ENCODE measurements around the gene COL25A1. TPM values are rescaled to one million over a fixed set of nuclear protein-coding genes. Genes with fewer than 3 reads are reported as not detected.
"Not testable (repeated sequence)": the region's sequence is repeated elsewhere in the genome, so short reads cannot be mapped to it uniquely, and the experiment has no call there.

Gene COL25A1
- total RNA-seq, 2 experiments from 2014 or later, result not detected

DNA sequence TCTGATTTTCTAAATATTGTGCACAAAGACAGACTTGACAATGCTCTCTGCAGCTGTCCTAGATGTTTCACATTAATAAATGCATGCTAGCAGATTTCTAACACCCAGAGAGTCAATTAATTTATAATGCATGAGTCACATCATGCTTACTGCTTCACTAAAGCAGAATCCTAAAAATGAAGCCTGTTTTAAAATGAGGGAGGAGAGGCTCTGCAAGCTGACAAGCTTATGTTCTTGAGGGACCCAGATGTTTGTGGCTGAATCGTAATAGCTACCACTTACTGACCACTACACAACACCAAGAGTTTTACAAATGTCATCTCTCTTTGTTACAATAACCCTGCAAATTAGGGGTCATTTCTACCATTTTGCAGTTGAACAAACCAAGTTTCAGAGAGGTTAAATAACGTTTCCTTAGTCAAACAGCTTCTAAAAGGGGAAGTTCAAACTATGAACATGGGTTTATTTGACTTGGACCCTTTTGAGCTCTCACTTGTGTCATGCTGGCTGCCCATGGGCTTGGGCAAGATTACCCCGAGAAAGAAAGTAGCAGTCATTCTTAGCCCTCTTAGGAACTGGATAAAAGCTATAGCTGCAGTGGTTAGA, 276.9 kb downstream of the COL25A1 start:
- CTCF ChIA-PET, result no interaction called here
- POLR2A ChIA-PET, result no interaction called here

- ChIA-PET CTCF (no interaction called here), POLR2A (no interaction called here)
Measured at GRCh38 chr4:109022961-109023360, 279.5 kb downstream of the COL25A1 start.

GRCh38 chr4:109021630-109022029, 280.8 kb downstream of the COL25A1 start:
- POLR2A ChIA-PET, CTCF ChIA-PET: not testable (repeated sequence)

DNA sequence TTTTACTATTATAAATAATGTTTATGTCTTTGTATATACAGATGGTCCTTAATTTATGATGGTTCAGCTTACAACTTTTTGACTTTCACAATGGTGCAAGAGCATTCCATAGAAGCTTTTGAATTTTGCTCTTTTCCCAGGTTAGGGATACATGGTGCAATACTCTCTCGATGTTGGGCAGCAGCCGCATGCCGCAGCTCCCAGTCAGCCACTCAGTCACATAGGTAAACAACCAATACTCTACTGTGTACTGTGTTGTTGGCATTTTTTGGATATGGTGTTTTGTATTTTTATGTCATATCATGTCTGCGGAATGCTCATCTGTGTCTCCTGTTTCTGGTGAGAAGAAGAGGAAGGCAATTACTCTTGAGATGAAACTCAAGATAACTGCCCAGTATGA, 281.6 kb downstream of the COL25A1 start:
- ChIA-PET CTCF (no interaction called here), POLR2A (no interaction called here)

DNA sequence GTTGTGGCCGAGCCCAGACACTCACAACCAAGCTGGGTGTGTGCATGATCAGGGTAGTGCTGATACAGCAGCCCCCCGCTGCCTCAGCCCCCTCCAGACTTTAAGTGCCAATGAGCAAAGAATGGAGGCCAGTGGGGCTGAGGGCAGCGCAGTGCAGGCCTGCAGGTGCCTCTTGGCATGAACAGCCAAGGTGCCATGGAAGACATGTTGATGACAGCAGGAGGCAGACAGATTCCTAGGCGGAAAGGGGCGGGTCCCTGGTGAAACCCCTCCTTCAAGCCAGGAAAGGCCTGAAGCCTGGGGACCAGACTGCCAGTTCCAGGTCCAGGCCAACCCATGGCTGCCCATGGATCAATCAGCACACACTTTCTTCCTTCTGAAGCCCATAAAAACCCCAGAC, 286.3 kb downstream of the COL25A1 start:
- ChIA-PET CTCF (no interaction called here), POLR2A (no interaction called here)

GRCh38 chr4:109015413-109015810, 287.0 kb downstream of the COL25A1 start:
- ChIA-PET POLR2A (no interaction called here), CTCF (no interaction called here)

- CTCF ChIA-PET, result no interaction called here
- POLR2A ChIA-PET, result no interaction called here
Measured at GRCh38 chr4:109014593-109015412, 287.7 kb downstream of the COL25A1 start.

DNA sequence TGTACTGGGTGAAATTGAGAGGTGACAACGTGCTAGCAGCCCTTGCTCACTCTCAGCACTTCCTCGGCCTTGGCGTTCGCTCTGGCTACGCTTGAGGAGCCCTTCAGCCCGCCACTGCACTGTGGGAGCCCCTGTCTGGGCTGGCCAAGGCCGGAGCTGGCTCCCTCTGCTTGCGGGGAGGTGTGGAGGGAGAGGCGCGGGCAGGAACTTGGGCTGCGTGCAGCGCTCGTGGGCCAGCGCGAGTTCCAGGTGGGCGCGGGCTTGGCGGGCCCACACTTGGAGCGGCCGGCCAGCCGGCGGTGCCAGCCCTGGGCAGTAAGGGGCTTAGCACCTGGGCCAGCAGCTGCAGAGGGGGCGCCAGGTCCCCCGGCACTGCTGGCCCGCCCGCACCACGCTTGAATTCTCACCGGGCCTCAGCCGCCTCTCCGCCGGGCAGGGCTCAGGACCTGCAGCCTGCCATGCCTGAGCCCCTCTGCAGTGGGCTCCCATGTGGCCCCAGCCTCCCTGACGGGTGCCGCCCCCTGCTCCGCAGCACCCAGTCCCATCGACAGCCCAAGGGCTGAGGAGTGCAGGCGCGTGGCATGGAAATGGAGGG, 290.1 kb downstream of the COL25A1 start:
- ChIA-PET POLR2A (no interaction called here), CTCF (no interaction called here)

DNA sequence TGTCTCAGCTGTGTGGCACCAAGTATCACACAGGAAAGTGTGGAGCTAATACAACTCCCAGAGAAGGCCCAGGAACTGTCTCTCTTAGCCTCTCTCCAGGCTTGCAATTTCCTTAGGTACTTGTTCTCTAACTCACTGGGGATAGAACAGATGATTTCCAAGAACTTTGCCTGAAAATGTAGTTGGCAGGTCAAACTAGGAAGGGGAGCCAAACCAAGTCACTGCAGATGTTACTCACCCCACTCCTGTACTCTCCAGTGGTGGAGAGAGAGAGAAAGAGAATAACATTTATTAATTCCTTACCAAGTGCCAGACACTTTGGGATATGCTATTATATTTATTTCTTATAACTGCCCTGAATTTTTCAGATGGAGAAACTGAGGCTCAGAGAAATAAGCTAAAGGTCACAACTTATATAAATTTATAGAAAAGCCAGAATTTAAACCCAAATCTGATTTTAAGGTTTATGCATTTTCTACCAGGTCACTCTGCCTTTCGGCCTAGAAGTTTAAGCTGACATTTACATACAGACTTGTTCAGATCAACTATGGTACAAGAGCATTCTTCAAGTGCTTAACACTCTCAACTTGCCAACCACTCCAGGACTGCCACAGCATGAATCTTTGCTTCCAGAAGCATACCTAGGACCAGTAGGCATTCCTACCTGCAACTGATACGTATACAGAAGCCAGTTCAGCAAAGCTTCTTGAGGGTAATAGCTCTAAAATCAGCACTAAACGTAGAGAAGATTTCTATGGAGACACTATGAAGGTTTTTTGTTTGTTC, 291.0 kb downstream of the COL25A1 start:
- CTCF ChIA-PET, result no interaction called here
- POLR2A ChIA-PET, result no interaction called here

GRCh38 chr4:109010521-109010920, 291.9 kb downstream of the COL25A1 start:
- CTCF ChIA-PET, result no interaction called here
- POLR2A ChIA-PET, result no interaction called here

DNA sequence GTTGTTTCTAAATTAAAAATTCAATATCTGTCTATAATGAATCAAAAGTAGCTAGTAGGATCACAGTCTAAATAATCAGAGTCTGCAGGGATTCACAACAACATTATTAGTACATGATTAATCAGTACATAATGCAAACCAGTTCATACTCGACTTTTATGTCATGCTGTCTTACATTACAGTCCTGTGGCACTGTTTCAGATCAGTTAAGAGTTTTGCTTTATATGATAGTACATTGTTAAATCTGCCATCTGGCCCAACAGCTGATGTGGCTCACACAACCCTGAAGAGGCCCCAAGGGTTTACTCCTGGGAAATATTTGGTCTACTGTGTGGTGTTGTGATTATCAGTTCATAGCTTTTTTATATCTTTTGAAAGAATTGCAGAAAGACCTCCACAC, 292.5 kb downstream of the COL25A1 start:
- POLR2A ChIA-PET, result no interaction called here

DNA sequence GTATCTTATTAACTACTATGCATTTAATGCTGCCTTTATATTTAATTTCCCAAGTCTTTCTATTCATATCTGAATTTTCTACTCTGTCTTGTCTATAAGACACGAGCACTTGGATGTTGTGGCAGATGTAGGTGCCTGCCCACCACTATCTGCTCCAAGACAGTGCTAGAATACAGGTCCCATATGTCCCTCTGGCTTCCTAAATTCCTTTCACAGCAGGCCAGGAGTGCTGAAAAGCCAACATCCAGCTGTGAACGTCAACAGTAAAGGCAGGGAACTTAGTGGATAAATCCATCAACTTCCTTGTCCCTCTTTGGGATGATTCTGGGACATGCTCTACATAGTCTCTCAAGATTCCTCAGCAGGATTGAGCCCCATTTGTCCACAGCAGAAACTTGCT, 294.5 kb downstream of the COL25A1 start:
- ChIA-PET CTCF (no interaction called here), POLR2A (no interaction called here)

More for the DNA sequence above, 292.5 kb downstream of the COL25A1 start:
- CTCF ChIA-PET, result no interaction called here

DNA sequence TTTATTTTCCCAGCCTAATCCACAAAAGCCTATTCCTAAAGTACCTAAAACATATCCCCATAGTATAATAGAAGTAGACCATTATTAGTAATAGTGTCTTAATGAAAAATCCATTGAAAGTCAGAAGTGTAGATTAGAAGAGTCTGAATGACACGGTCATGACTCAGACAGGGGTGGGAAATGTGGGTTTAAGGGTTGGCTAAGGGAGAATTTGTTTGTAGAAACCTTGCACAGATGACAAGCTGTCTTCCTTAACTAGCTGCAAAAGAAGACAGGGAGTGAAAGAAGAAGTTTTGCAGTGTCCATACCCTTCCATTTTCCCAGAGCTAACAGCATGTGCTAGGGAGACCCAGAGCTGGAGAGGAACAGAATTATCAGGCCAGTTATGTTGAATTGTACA, 296.9 kb downstream of the COL25A1 start:
- ChIA-PET CTCF (no interaction called here), POLR2A (no interaction called here)

- POLR2A ChIA-PET, result no interaction called here
Measured at GRCh38 chr4:109004418-109004817, 298.0 kb downstream of the COL25A1 start.

GRCh38 chr4:109003964-109004363, 298.5 kb downstream of the COL25A1 start:
- ChIA-PET CTCF (no interaction called here), POLR2A (no interaction called here)

More at GRCh38 chr4:109004418-109004817, 298.0 kb downstream of the COL25A1 start:
- CTCF ChIA-PET, result no interaction called here

DNA sequence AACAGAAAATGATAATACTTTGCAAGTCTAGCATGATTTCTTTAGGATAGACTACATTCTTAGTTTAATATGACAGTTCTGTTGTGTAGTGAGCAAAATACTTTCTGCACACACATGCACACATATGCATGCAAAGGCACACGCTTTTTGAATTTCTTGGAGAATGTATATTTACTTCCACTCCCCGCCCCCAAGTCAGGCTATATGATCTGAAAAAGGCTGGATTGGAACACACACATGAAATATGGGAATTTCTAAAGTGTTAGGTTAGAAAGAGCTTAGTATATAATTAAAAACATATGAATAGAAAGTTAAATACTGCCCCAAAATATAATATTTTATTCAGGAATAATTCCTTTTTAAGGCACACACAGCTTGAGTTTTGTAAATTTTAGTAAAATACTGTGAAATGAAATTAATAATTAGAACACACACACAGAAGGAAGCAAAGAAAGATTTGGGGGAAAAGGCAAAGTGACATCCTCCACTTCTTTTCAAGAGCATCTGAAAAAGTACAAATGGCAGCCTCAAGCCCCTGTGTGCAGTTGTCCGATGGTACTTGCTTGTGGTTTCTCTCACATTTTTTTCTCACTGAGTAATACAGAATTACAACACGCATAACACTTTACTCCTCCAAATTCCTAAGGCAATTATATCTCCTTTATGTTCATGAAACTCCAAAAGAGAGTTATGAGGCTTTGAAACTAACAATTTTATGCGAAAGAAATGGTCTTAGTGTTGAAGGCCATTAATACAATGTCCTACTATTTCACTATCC, 310.7 kb downstream of the COL25A1 start:
- ChIA-PET POLR2A (no interaction called here), CTCF (no interaction called here)

GRCh38 chr4:108988464-108989195, 313.8 kb downstream of the COL25A1 start:
- ChIA-PET CTCF (no interaction called here), POLR2A (no interaction called here)

DNA sequence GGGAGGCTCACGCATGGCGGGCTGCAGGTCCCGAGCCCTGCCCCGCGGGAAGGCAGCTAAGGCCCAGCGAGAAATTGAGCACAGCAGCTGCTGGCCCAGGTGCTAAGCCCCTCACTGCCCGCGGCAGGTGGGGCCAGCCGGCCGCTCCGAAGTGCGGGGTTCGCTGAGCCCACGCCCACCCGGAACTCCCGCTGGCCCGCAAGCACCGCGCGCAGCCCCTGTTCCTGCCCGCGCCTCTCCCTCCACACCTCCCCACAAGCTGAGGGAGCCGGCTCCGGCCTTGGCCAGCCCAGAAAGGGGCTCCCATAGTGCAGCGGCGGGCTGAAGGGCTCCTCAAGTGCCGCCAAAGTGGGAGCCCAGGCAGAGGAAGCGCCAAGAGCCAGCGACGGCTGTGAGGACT, 318.0 kb downstream of the COL25A1 start:
- CTCF ChIA-PET, result not testable (repeated sequence)

DNA sequence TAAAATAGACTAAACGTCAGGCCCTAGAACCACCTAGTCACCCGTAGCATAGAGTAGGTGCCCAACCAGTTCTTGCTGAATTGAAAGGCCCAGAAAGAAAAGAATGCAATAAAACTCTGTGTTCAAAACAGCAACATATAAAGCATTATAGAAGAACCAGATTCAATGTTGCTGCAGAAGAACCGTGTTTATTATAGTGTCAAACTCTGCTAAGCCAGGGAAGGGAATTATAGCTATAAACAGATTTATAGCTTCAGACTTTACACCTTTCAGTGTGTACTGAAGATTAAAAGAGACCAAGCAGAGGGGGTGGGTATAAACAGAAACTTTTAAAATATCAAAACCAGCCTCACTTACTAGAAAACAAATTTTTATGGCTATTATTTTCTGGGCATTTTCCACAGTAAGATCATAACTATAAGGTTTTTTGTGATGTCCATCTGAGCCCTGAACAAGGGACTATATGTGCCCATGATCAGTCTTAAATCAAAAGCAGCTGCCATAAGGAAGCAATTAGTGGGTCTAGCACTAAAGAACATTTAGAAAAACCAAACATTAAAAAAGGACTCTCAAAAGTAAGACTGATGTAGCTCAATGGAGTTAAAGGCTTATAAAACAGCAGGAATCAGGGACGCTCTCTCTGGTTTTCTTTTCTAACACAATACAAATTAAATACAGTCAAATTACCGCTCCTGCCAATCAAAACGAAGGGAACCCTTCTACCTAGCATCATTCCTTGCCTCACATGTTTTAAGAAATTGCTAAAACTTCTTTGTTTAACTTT, 319.9 kb downstream of the COL25A1 start:
- ChIA-PET POLR2A (no interaction called here), CTCF (no interaction called here)

More for the DNA sequence above, 318.0 kb downstream of the COL25A1 start:
- POLR2A ChIA-PET, result not testable (repeated sequence)

Measured in activated CD8-positive, alpha-beta memory T cell treated with anti-CD3 and anti-CD28 coated beads for 36 hours (primary cell).